ENCODE data around the gene PABPN1L.

- TF ChIP-seq RAD21 (IDR thresholded peaks at IDR 0.05; ENCODE audit: low read length) (no peak), POLR2A (IDR thresholded peaks at IDR 0.05; ENCODE audit: low read depth, low read length) (no peak), CTCF (conservative IDR thresholded peaks at IDR 0.05; ENCODE audit: low read depth, low read length) (no peak), BHLHE40 (IDR thresholded peaks at IDR 0.05; ENCODE audit: low read depth, low read length) (no peak), RFX5 (IDR thresholded peaks at IDR 0.05; ENCODE audit: low read depth, low read length) (no peak), CEBPB (IDR thresholded peaks at IDR 0.05; ENCODE audit: low read depth, low read length) (no peak)
These were observed 51.2 kb downstream of the PABPN1L start for GRCh38 chr16:88815227-88815626.

Measured in IMR-90 (cell line).